HG02763 (cell line): ENCODE measurements around the gene IQSEC2.
A peak's percentile ranks its signal among the peaks of the same experiment; 100 is the strongest.

Experiments
- ATAC-seq: cut with Tn5 transposase; IDR thresholded peaks from one replicate; pipeline ENCODE4 v1.9.1; 2021; ENCODE audit warnings: mild to moderate bottlenecking, moderate library complexity; ENCODE audit not compliant: unreplicated experiment

Gene IQSEC2

GRCh38 chrX:53249408-53250042, 31.9 kb downstream of the IQSEC2 start:
- ATAC-seq: no peak

GRCh38 chrX:53247928-53248327, 33.5 kb downstream of the IQSEC2 start:
- no peak for ATAC-seq

- no peak for ATAC-seq
Measured at GRCh38 chrX:53246231-53246630, 35.2 kb downstream of the IQSEC2 start.

GRCh38 chrX:53244610-53245009, 36.8 kb downstream of the IQSEC2 start:
- no peak for ATAC-seq

- no peak for ATAC-seq
Measured at GRCh38 chrX:53242310-53242709, 39.1 kb downstream of the IQSEC2 start.

- ATAC-seq: no peak
Measured at GRCh38 chrX:53241558-53241957, 39.8 kb downstream of the IQSEC2 start.

GRCh38 chrX:53239474-53239873, 41.9 kb downstream of the IQSEC2 start:
- no peak for ATAC-seq

GRCh38 chrX:53237056-53237455, 44.3 kb downstream of the IQSEC2 start:
- no peak for ATAC-seq

- ATAC-seq: no peak
Measured at GRCh38 chrX:53236025-53236679, 45.2 kb downstream of the IQSEC2 start.

- ATAC-seq: no peak
Measured at GRCh38 chrX:53235566-53235965, 45.8 kb downstream of the IQSEC2 start.

GRCh38 chrX:53234484-53234883, 46.9 kb downstream of the IQSEC2 start:
- ATAC-seq: no peak

- ATAC-seq: no peak
Measured at GRCh38 chrX:53233536-53233935, 47.8 kb downstream of the IQSEC2 start.

- no peak for ATAC-seq
Measured at GRCh38 chrX:53230116-53230515, 51.3 kb downstream of the IQSEC2 start.

GRCh38 chrX:53227224-53227765, 54.1 kb downstream of the IQSEC2 start:
- no peak for ATAC-seq

- ATAC-seq: peak; percentile 79
Measured at GRCh38 chrX:53224860-53225797, 56.3 kb downstream of the IQSEC2 start, which contains the start of gene KDM5C. Gene KDM5C, minus strand, starts transcription at chrX:53225207. Its CDS starts 318 bp downstream, at chrX:53224889.

GRCh38 chrX:53223955-53224859, 57.2 kb downstream of the IQSEC2 start:
- no peak for ATAC-seq

- no peak for ATAC-seq
Measured at GRCh38 chrX:53223068-53223693, 58.2 kb downstream of the IQSEC2 start.
